Activated naive CD4-positive, alpha-beta T cell treated with anti-CD3 and anti-CD28 coated beads, Interleukin-2, amount 50 U/mL, for 24 hours (primary cell): ENCODE data around the gene GRIN3A.
A peak's percentile ranks its signal among the peaks of the same experiment; 100 is the strongest.

ENCODE experiments used
- H3K27ac Mint-ChIP-seq: one replicate; pipeline ENCODE4 v1.8.0; 2021; ENCODE audit warnings: mild to moderate bottlenecking, mixed read lengths
- H3K27me3 Mint-ChIP-seq: one replicate; pipeline ENCODE4 v1.8.0; 2021; ENCODE audit warnings: mixed read lengths
- H3K36me3 Mint-ChIP-seq: one replicate; pipeline ENCODE4 v1.8.0; 2021; ENCODE audit warnings: mixed read lengths
- H3K4me1 Mint-ChIP-seq: one replicate; pipeline ENCODE4 v1.8.0; 2021; ENCODE audit warnings: mixed read lengths
- H3K4me3 Mint-ChIP-seq: one replicate; pipeline ENCODE4 v1.8.0; 2021; ENCODE audit warnings: mild to moderate bottlenecking, mixed read lengths
- H3K9me3 Mint-ChIP-seq: one replicate; pipeline ENCODE4 v1.8.0; 2021; ENCODE audit warnings: mixed read lengths

The GRIN3A gene

DNA sequence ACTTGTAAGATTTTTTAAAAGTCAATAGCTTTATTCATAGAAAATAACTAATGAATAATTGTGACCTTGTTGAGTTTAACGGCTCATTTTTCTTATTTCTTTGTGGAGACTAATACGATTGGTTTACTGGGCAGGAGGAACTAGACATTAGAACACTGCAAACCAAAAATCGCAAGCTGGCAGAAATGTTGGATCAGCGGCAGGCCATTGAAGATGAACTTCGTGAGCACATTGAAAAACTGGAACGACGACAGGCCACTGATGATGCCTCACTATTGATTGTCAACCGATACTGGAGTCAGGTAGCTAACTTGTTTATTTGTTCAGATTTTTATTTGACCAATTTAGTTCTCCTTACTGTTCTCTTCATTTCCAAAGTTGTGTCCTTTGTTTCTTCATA is 198.4 kb downstream of the GRIN3A start:
- H3K4me3 Mint-ChIP-seq: no peak overlapping the region
- H3K27ac Mint-ChIP-seq: no peak overlapping the region
- H3K4me1 Mint-ChIP-seq: peaks cover 3% of the 10 kb centered on the region
- peaks cover 11% of the 10 kb centered on the region for H3K36me3 Mint-ChIP-seq
- H3K27me3 Mint-ChIP-seq: no peaks in the 10 kb centered on the region
- no peaks in the 10 kb centered on the region for H3K9me3 Mint-ChIP-seq

DNA sequence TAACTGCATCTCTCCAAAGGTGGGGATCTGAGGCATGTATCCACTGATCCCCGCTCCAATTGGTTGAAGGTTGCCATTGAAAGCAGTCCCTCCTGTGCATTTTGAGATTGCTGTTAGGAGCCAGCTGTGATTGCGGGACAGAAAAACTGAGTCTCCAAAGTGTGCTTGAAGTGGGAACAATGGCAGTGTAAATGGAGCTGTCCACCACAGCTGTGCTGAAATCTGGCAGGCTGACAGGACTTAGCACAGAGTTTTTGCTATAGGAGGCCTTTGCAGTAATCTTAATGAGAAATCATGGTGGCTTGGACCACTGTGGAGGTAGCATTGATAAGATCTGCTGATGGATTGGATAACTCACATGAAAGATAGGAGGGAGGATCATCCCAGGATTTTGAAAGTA is 201.5 kb downstream of the GRIN3A start:
- peaks cover 5% of the 10 kb centered on the region for H3K36me3 Mint-ChIP-seq
- H3K4me3 Mint-ChIP-seq: no peak overlapping the region
- no peak overlapping the region for H3K27ac Mint-ChIP-seq
- peaks cover 16% of the 10 kb centered on the region for H3K4me1 Mint-ChIP-seq
- H3K27me3 Mint-ChIP-seq: no peaks in the 10 kb centered on the region
- H3K9me3 Mint-ChIP-seq: no peaks in the 10 kb centered on the region

DNA sequence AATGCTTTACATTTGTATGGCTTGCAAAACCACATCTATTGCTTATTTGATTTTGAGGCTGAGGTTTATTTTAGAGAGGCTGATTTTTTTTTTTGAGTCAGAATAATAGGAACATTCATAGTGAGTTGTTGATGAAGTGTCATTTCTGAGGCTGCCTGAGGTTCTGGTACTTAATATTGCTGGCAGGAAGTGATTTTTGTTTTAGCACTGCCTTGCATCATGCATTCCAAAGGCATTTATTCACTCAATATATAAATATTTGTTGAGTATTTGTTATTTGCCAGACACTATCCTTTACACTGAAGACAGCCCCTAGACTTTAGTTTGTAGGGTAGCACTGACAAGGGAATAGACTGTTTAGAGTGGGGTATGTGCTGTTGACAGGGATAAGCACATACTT is 202.1 kb downstream of the GRIN3A start:
- H3K36me3 Mint-ChIP-seq: peaks cover 5% of the 10 kb centered on the region
- H3K27ac Mint-ChIP-seq: no peak overlapping the region
- H3K4me1 Mint-ChIP-seq: peaks cover 16% of the 10 kb centered on the region
- no peaks in the 10 kb centered on the region for H3K9me3 Mint-ChIP-seq
- peak overlapping the region; percentile 56 for H3K4me3 Mint-ChIP-seq
- no peaks in the 10 kb centered on the region for H3K27me3 Mint-ChIP-seq

GRCh38 chr9:101533334-101534204 is 204.9 kb downstream of the GRIN3A start, which contains the start of gene RNF20:
Gene RNF20, plus strand, starts transcription at chr9:101533853. Its CDS starts 1,571 bp downstream, at chr9:101535424.
- H3K4me1 Mint-ChIP-seq: peaks cover 22% of the 10 kb centered on the region
- H3K9me3 Mint-ChIP-seq: no peaks in the 10 kb centered on the region
- peak within 1 kb of the TSS; percentile 97 for H3K4me3 Mint-ChIP-seq
- no peaks in the 10 kb centered on the region for H3K27me3 Mint-ChIP-seq
- peaks cover 5% of the 10 kb centered on the region for H3K36me3 Mint-ChIP-seq
- H3K27ac Mint-ChIP-seq: peak within 1 kb of the TSS; percentile 100

- Mint-ChIP-seq H3K27ac (no peak overlapping the region), H3K4me1 (peaks cover 22% of the 10 kb centered on the region), H3K36me3 (no peaks in the 10 kb centered on the region), H3K27me3 (peaks cover 4% of the 10 kb centered on the region), H3K4me3 (no peak overlapping the region), H3K9me3 (no peaks in the 10 kb centered on the region)
Measured at GRCh38 chr9:101530076-101530711, 208.3 kb downstream of the GRIN3A start.

- no peaks in the 10 kb centered on the region for H3K36me3 Mint-ChIP-seq
- H3K27me3 Mint-ChIP-seq: peaks cover 12% of the 10 kb centered on the region
- no peak overlapping the region for H3K27ac Mint-ChIP-seq
- H3K4me3 Mint-ChIP-seq: no peak overlapping the region
- peaks cover 10% of the 10 kb centered on the region for H3K4me1 Mint-ChIP-seq
- no peaks in the 10 kb centered on the region for H3K9me3 Mint-ChIP-seq
Measured at GRCh38 chr9:101528015-101528414, 210.4 kb downstream of the GRIN3A start.

- no peaks in the 10 kb centered on the region for H3K36me3 Mint-ChIP-seq
- peaks cover 7% of the 10 kb centered on the region for H3K4me1 Mint-ChIP-seq
- no peaks in the 10 kb centered on the region for H3K9me3 Mint-ChIP-seq
- no peak overlapping the region for H3K27ac Mint-ChIP-seq
- H3K27me3 Mint-ChIP-seq: peaks cover 13% of the 10 kb centered on the region
- no peak overlapping the region for H3K4me3 Mint-ChIP-seq
Measured at GRCh38 chr9:101527066-101527465, 211.4 kb downstream of the GRIN3A start.

- H3K4me1 Mint-ChIP-seq: peaks cover under 1% of the 10 kb centered on the region
- no peaks in the 10 kb centered on the region for H3K9me3 Mint-ChIP-seq
- no peaks in the 10 kb centered on the region for H3K36me3 Mint-ChIP-seq
- no peak overlapping the region for H3K27ac Mint-ChIP-seq
- no peak overlapping the region for H3K4me3 Mint-ChIP-seq
- H3K27me3 Mint-ChIP-seq: peaks cover 22% of the 10 kb centered on the region
Measured at GRCh38 chr9:101524371-101524770, 214.1 kb downstream of the GRIN3A start.
